GM23338 (cell line): Measurements from ENCODE around the gene NPSR1. TPM values are rescaled to one million over a fixed set of nuclear protein-coding genes. Genes with fewer than 3 reads are reported as not detected.
A peak's percentile ranks its signal among the peaks of the same experiment; 100 is the strongest.

Source experiments
- ATAC-seq: fragments of 200-7000 bp; cut with Tn5 transposase; 3 replicates; pipeline ENCODE4 v1.9.1; 2020
- DNase-seq: peaks from one replicate; pipeline ENCODE4 v3.0.0-alpha.2; 2015; ENCODE audit warnings: low spot score
- H2AFZ ChIP-seq: fragments of 200-600 bp; sonication (generic); 2 replicates; pipeline ENCODE4 v1.8.0; 2016; ENCODE audit warnings: antibody characterized with exemption, mild to moderate bottlenecking, moderate library complexity
- H3F3A ChIP-seq: fragments of 200-600 bp; sonication (generic); replicated peaks from 2 replicates; pipeline ENCODE4 v1.8.0; 2017; ENCODE audit warnings: antibody characterized with exemption, mixed run types, low read depth
- H3K27ac ChIP-seq: fragments of 200-600 bp; sonication (generic); 2 replicates; pipeline ENCODE4 v1.6.1; 2016; ENCODE audit warnings: low read depth
- H3K27me3 ChIP-seq: fragments of 200-600 bp; sonication (generic); 2 replicates; pipeline ENCODE4 v1.8.0; 2016; ENCODE audit warnings: mild to moderate bottlenecking, mixed run types, moderate library complexity; ENCODE audit not compliant: insufficient read depth
- H3K36me3 ChIP-seq: fragments of 200-600 bp; sonication (generic); 2 replicates; pipeline ENCODE4 v1.8.0; 2016; ENCODE audit warnings: mild to moderate bottlenecking; ENCODE audit not compliant: insufficient read depth
- H3K4me1 ChIP-seq: fragments of 200-600 bp; sonication (generic); 2 replicates; pipeline ENCODE4 v1.8.0; 2016; ENCODE audit warnings: mild to moderate bottlenecking, moderate library complexity; ENCODE audit not compliant: insufficient read depth
- H3K4me2 ChIP-seq: fragments of 200-600 bp; sonication (generic); 2 replicates; pipeline ENCODE4 v1.7.1; 2017; ENCODE audit warnings: mixed run types
- H3K4me3 ChIP-seq: fragments of 200-600 bp; sonication (generic); 2 replicates; pipeline ENCODE4 v1.6.1; 2016; ENCODE audit warnings: mixed run types
- H3K79me2 ChIP-seq: fragments of 200-600 bp; sonication (generic); replicated peaks from 2 replicates; pipeline ENCODE4 v1.8.0; 2017; ENCODE audit warnings: mild to moderate bottlenecking; ENCODE audit not compliant: insufficient read depth
- H3K9me2 ChIP-seq: fragments of 200-600 bp; sonication (generic); 2 replicates; pipeline ENCODE4 v1.8.0; 2017; ENCODE audit not compliant: insufficient read depth
- H4K20me1 ChIP-seq: fragments of 200-600 bp; sonication (generic); replicated peaks from 2 replicates; pipeline ENCODE4 v1.8.0; 2017; ENCODE audit warnings: mild to moderate bottlenecking; ENCODE audit not compliant: insufficient read depth
- H3K27ac Mint-ChIP-seq: 2 replicates; pipeline ENCODE4 v1.8.0; 2020; ENCODE audit warnings: inconsistent platforms, mild to moderate bottlenecking, moderate library complexity, mixed read lengths
- H3K27me3 Mint-ChIP-seq: 3 replicates; pipeline ENCODE4 v1.8.0; 2022; ENCODE audit warnings: low read depth, mild to moderate bottlenecking, moderate library complexity, mixed read lengths, inconsistent platforms; ENCODE audit not compliant: insufficient read depth, poor library complexity
- H3K36me3 Mint-ChIP-seq: 3 replicates; pipeline ENCODE4 v1.8.0; 2021; ENCODE audit warnings: low read depth, mild to moderate bottlenecking, inconsistent platforms, moderate library complexity, mixed read lengths
- H3K4me1 Mint-ChIP-seq: 3 replicates; pipeline ENCODE4 v1.8.0; 2020; ENCODE audit warnings: mild to moderate bottlenecking, inconsistent platforms, mixed read lengths
- H3K4me3 Mint-ChIP-seq: 3 replicates; pipeline ENCODE4 v1.8.0; 2021; ENCODE audit warnings: moderate library complexity, mild to moderate bottlenecking, inconsistent platforms, mixed read lengths
- H3K9me3 Mint-ChIP-seq: 3 replicates; pipeline ENCODE4 v1.8.0; 2020; ENCODE audit warnings: moderate library complexity, mild to moderate bottlenecking, inconsistent platforms, mixed read lengths
- CREB1 ChIP-seq: fragments of 250-450 bp; sonication (Bioruptor Pico); IDR thresholded peaks from 2 replicates; pipeline ENCODE4 v1.5.0; 2020; ENCODE audit warnings: low read depth, mild to moderate bottlenecking, moderate library complexity
- EZH2 ChIP-seq: fragments of 200-600 bp; sonication (generic); IDR thresholded peaks from one replicate; pipeline ENCODE4 v1.8.0; 2017; ENCODE audit warnings: antibody characterized with exemption, mild to moderate bottlenecking, low read depth; ENCODE audit not compliant: unreplicated experiment
- EZH2phosphoT487 ChIP-seq: fragments of 200-600 bp; sonication (generic); IDR thresholded peaks from one replicate; pipeline ENCODE4 v1.8.1; 2018; ENCODE audit warnings: antibody characterized with exemption; ENCODE audit not compliant: unreplicated experiment
- JUNB ChIP-seq: IDR thresholded peaks from one replicate; pipeline ENCODE4 v1.6.1; 2016; ENCODE audit warnings: antibody characterized with exemption; ENCODE audit not compliant: unreplicated experiment
- NANOG ChIP-seq: IDR thresholded peaks from 2 replicates; pipeline ENCODE4 v1.6.1; 2016; ENCODE audit warnings: antibody characterized with exemption, borderline replicate concordance
- POLR2AphosphoS5 ChIP-seq: IDR thresholded peaks from 2 replicates; pipeline ENCODE4 v1.6.1; 2016; ENCODE audit warnings: antibody characterized with exemption, low read depth
- STAT1 ChIP-seq: IDR thresholded peaks from one replicate; pipeline ENCODE4 v1.6.1; 2016; ENCODE audit warnings: antibody characterized with exemption; ENCODE audit not compliant: unreplicated experiment
- ZNF114 ChIP-seq: fragments of 250-450 bp; sonication (Bioruptor Pico); IDR thresholded peaks from 2 replicates; pipeline ENCODE4 v1.5.0; 2020; ENCODE audit warnings: mild to moderate bottlenecking, moderate library complexity
- ZNF331 ChIP-seq: fragments of 250-450 bp; sonication (Bioruptor Pico); IDR thresholded peaks from 2 replicates; pipeline ENCODE4 v1.5.0; 2020; ENCODE audit warnings: low read depth, mild to moderate bottlenecking, moderate library complexity
- polyA plus RNA-seq: library from polyadenylated mRNA; unstranded; fragments of >200 nt; fragmentation: Nextera tagmentation; extraction: Ambion mirVana; gene quantifications from 2 replicates; pipeline ENCODE4 v1.2.1, GENCODE V29; 2016
- total RNA-seq: library from RNA; depleted of rRNA; stranded (reverse); fragments of >200 nt; shearing (Covaris generic); gene quantifications from 2 replicates; pipeline ENCODE4 v1.2.3, GENCODE V29; 2014
- TF ChIP-seq, protein P1 (sequence below): IDR thresholded peaks from one replicate; pipeline ENCODE4 v1.6.1; 2018; ENCODE audit warnings: antibody characterized with exemption; ENCODE audit not compliant: unreplicated experiment
- TF ChIP-seq, protein P2 (sequence below), 2 experiments: fragments of 200-600 bp in 1 of 2; sonication (generic) in 1 of 2; conservative IDR thresholded peaks; 2 replicates each; pipeline versions ENCODE4 v1.5.1 to v1.6.1; 2016 to 2017; ENCODE audit warnings: antibody characterized with exemption in 2 of 2, low read depth in 2 of 2, mild to moderate bottlenecking in 2 of 2, moderate library complexity in 1 of 2
- TF ChIP-seq, protein P3 (sequence below): IDR thresholded peaks from 2 replicates; pipeline ENCODE4 v1.6.1; 2016; ENCODE audit warnings: antibody characterized with exemption

The NPSR1 gene
- total and polyA plus RNA-seq, 2 experiments from 2014 or later, result not detected

DNA sequence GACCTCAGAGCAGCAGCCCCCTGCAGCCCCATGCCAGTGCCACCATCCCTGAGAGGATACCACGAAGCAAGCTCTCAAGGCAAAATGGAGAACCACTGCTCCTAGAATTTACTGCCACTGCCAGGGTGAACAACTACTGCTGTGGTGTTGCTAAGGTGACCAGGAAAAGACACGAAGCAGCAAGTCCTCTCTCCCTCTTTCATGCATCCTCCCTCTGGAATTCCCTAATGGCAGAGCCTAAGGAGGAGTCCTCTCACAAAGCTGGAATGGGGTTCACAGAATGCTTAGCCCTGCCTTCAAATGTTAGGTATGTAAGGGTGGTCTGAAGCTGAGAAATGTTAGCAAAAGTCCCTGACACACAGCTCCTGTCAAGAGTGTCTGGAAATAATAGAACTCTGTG lies 35.8 kb upstream of the NPSR1 start:
- Histone ChIP-seq H2AFZ (no peak overlapping the region), H3K4me3 (no peak overlapping the region), H3K4me1 (no peaks in the 10 kb centered on the region), H3K27ac (no peak overlapping the region), H3K27me3 (no peaks in the 10 kb centered on the region), H3F3A (no peaks in the 10 kb centered on the region), H3K36me3 (no peaks in the 10 kb centered on the region), H3K79me2 (no peaks in the 10 kb centered on the region), H3K4me2 (no peak overlapping the region), H4K20me1 (no peaks in the 10 kb centered on the region), H3K9me2 (peaks cover 2% of the 10 kb centered on the region; the same call in 1 of the 2 replicates)
- Mint-ChIP-seq H3K4me1 (no peaks in the 10 kb centered on the region), H3K4me3 (no peak overlapping the region), H3K27me3 (no peaks in the 10 kb centered on the region), H3K9me3 (no peaks in the 10 kb centered on the region), H3K27ac (no peak overlapping the region), H3K36me3 (no peaks in the 10 kb centered on the region)
- ATAC-seq, result peak; percentile 44; the same call in 1 of the 3 replicates
- TF ChIP-seq STAT1 (no peak), POLR2AphosphoS5 (no peak), EZH2 (no peak), ZNF331 (CRISPR knock-in tag) (no peak), ZNF114 (CRISPR knock-in tag) (no peak), CREB1 (no peak)
- TF ChIP-seq, protein P1, sequence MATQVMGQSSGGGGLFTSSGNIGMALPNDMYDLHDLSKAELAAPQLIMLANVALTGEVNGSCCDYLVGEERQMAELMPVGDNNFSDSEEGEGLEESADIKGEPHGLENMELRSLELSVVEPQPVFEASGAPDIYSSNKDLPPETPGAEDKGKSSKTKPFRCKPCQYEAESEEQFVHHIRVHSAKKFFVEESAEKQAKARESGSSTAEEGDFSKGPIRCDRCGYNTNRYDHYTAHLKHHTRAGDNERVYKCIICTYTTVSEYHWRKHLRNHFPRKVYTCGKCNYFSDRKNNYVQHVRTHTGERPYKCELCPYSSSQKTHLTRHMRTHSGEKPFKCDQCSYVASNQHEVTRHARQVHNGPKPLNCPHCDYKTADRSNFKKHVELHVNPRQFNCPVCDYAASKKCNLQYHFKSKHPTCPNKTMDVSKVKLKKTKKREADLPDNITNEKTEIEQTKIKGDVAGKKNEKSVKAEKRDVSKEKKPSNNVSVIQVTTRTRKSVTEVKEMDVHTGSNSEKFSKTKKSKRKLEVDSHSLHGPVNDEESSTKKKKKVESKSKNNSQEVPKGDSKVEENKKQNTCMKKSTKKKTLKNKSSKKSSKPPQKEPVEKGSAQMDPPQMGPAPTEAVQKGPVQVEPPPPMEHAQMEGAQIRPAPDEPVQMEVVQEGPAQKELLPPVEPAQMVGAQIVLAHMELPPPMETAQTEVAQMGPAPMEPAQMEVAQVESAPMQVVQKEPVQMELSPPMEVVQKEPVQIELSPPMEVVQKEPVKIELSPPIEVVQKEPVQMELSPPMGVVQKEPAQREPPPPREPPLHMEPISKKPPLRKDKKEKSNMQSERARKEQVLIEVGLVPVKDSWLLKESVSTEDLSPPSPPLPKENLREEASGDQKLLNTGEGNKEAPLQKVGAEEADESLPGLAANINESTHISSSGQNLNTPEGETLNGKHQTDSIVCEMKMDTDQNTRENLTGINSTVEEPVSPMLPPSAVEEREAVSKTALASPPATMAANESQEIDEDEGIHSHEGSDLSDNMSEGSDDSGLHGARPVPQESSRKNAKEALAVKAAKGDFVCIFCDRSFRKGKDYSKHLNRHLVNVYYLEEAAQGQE, result no peak
- TF ChIP-seq, protein P2, sequence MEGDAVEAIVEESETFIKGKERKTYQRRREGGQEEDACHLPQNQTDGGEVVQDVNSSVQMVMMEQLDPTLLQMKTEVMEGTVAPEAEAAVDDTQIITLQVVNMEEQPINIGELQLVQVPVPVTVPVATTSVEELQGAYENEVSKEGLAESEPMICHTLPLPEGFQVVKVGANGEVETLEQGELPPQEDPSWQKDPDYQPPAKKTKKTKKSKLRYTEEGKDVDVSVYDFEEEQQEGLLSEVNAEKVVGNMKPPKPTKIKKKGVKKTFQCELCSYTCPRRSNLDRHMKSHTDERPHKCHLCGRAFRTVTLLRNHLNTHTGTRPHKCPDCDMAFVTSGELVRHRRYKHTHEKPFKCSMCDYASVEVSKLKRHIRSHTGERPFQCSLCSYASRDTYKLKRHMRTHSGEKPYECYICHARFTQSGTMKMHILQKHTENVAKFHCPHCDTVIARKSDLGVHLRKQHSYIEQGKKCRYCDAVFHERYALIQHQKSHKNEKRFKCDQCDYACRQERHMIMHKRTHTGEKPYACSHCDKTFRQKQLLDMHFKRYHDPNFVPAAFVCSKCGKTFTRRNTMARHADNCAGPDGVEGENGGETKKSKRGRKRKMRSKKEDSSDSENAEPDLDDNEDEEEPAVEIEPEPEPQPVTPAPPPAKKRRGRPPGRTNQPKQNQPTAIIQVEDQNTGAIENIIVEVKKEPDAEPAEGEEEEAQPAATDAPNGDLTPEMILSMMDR (conservative IDR thresholded peaks at IDR 0.05; ENCODE audit: low read depth in 2 of 2), result no peak
- peak; percentile 48 for DNase-seq

DNA sequence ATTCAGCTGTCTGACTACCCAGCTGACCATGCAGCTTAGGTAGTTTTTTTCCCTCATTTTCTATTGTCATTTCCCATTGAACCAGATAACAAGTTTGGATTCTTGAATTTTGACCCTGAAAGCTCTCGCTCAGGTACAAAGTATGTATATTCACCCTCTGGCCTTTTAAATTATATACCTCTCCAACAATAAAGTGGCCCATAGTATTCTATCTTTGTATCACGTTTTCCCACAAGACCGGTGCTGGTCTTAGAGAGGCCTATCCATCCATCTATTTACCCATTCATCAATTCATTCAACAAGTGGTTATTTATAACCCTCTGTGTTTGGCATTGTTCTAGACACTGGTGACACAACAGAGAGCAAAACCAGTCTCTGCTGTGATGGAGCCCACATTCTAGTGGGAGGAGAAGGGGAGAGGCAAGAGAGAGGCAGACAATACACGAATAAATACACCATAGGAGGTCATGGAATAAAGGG lies 35.2 kb upstream of the NPSR1 start:
- no peaks in the 10 kb centered on the region for H4K20me1 ChIP-seq
- no peaks in the 10 kb centered on the region for H3F3A ChIP-seq
- no peak overlapping the region for H3K4me3 ChIP-seq
- no peak overlapping the region for H2AFZ ChIP-seq
- H3K9me2 ChIP-seq, result peaks cover 2% of the 10 kb centered on the region; the same call in 1 of the 2 replicates
- H3K27me3 Mint-ChIP-seq, result no peaks in the 10 kb centered on the region
- H3K4me2 ChIP-seq, result no peak overlapping the region
- DNase-seq, result no peak
- no peaks in the 10 kb centered on the region for H3K27me3 ChIP-seq
- H3K27ac Mint-ChIP-seq, result no peak overlapping the region
- H3K4me1 Mint-ChIP-seq, result no peaks in the 10 kb centered on the region
- no peaks in the 10 kb centered on the region for H3K79me2 ChIP-seq
- H3K4me3 Mint-ChIP-seq, result no peak overlapping the region
- ATAC-seq, result no peak
- H3K27ac ChIP-seq, result no peak overlapping the region
- no peaks in the 10 kb centered on the region for H3K9me3 Mint-ChIP-seq
- H3K36me3 ChIP-seq, result no peaks in the 10 kb centered on the region
- H3K4me1 ChIP-seq, result no peaks in the 10 kb centered on the region
- H3K36me3 Mint-ChIP-seq, result no peaks in the 10 kb centered on the region
- TF ChIP-seq EZH2 (no peak), NANOG (no peak), ZNF114 (CRISPR knock-in tag) (no peak), EZH2phosphoT487 (no peak), JUNB (no peak), STAT1 (no peak)
- TF ChIP-seq, protein P3, sequence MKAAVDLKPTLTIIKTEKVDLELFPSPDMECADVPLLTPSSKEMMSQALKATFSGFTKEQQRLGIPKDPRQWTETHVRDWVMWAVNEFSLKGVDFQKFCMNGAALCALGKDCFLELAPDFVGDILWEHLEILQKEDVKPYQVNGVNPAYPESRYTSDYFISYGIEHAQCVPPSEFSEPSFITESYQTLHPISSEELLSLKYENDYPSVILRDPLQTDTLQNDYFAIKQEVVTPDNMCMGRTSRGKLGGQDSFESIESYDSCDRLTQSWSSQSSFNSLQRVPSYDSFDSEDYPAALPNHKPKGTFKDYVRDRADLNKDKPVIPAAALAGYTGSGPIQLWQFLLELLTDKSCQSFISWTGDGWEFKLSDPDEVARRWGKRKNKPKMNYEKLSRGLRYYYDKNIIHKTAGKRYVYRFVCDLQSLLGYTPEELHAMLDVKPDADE, result no peak
- TF ChIP-seq, protein P2 (conservative IDR thresholded peaks at IDR 0.05; ENCODE audit: low read depth in 2 of 2), result no peak
